CD4-positive, alpha-beta T cell treated with Interleukin-15 for 4 hours (primary cell): ENCODE data around the gene AIF1L.

Experiments
- DNase-seq: peaks from one replicate; pipeline ENCODE4 v3.0.0-alpha.2; 2020; ENCODE audit warnings: low spot score

Gene AIF1L

GRCh38 chr9:131078427-131079366 lies 17.6 kb upstream of the AIF1L start:
- no peak for DNase-seq

GRCh38 chr9:131080589-131080988 lies 15.7 kb upstream of the AIF1L start:
- DNase-seq = no peak

- DNase-seq = no peak
These were observed 14.5 kb upstream of the AIF1L start for GRCh38 chr9:131081868-131082267.

- DNase-seq = no peak
These were observed 13.4 kb upstream of the AIF1L start for GRCh38 chr9:131082774-131083512.

- DNase-seq = no peak
These were observed 11.5 kb upstream of the AIF1L start for GRCh38 chr9:131084661-131085369.

- no peak for DNase-seq
These were observed 10.8 kb upstream of the AIF1L start for GRCh38 chr9:131085370-131086122.

GRCh38 chr9:131087354-131087893 lies 8.9 kb upstream of the AIF1L start:
- no peak for DNase-seq

- DNase-seq = no peak
These were observed 6.1 kb upstream of the AIF1L start for GRCh38 chr9:131090025-131090787.

- no peak for DNase-seq
These were observed 4.9 kb upstream of the AIF1L start for GRCh38 chr9:131091352-131091992.

GRCh38 chr9:131092030-131092429 lies 4.3 kb upstream of the AIF1L start:
- DNase-seq = no peak

GRCh38 chr9:131092548-131093440 lies 3.5 kb upstream of the AIF1L start:
- DNase-seq = no peak

- DNase-seq = no peak
These were observed 2.3 kb upstream of the AIF1L start for GRCh38 chr9:131094015-131094414.

GRCh38 chr9:131094622-131095021 lies 1.7 kb upstream of the AIF1L start:
- DNase-seq = no peak

- DNase-seq = no peak
These were observed 564 bp upstream of the AIF1L start for GRCh38 chr9:131095666-131096268.

- DNase-seq = no peak
These were observed 1.0 kb downstream of the AIF1L start for GRCh38 chr9:131097126-131097947.

GRCh38 chr9:131097948-131098278 lies 1.6 kb downstream of the AIF1L start:
- DNase-seq = no peak

GRCh38 chr9:131098391-131099101 lies 2.2 kb downstream of the AIF1L start:
- no peak for DNase-seq
